Measurements from ENCODE around the gene PSMB7.

The PSMB7 gene

DNA sequence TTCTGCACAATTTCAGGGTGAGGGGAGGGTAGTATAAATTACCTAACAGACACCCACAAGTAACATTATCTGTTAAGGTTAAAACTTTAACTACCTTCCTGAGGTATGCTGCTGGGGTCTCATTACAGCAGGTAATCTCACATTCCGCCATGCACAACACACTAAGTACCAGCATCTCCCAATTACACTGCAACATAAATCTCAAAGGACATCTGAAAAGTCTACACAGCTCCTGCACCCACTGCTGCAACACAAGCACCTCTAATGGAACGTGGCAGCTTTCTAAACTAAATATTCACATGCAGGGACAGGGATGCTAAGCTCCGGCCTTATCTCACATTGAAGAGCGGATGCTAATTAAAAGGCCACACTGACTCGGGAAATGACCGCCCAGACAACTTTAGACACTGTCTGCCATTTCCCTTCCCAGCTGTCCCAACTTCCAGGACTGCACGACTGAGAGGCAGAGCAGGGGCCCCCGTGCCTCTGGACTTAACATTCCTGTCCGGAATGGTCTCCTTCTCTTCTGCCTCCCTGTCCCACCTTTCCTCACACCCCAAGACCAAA lies 45.9 kb downstream of the PSMB7 start:
- H3K36me3 ChIP-seq (ENCODE audit: control insufficient read depth, insufficient read depth, low read length), result no peaks in the 10 kb centered on the region
- H3K27ac ChIP-seq (ENCODE audit: low read length), result no peak overlapping the region

DNA sequence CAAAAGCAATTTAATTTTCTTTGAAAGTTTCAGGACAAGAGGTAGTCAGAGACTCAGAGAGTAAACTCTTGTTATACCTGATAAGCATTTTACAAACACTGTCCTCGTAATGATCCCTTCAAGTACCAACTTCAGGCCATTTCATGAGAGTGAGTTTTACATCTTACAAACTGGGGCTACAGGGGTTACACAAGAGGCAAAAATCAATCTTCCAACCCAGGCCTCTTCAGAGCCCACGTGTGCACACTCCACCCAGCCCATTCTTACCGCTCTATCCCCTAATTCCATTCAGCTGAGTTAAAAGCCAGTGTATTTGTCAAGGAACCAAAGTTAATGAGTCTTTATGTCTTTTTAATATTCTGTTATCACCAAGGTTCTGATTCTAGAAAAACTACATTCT lies 46.5 kb downstream of the PSMB7 start:
- no CpG with 5 or more reads among the region's 3 CpGs for whole genome bisulfite sequencing (ENCODE audit: insufficient coverage, insufficient read length)
- no peak for DNase-seq (ENCODE audit: low read depth, low spot score)
- no peaks in the 10 kb centered on the region for H3K4me1 ChIP-seq (ENCODE audit: control insufficient read depth, insufficient read depth, low read length)
- H3K4me3 ChIP-seq (ENCODE audit: low read length), result no peak overlapping the region
- H3K27me3 ChIP-seq (ENCODE audit: control insufficient read depth, insufficient read depth, low read length), result no peaks in the 10 kb centered on the region
- no peak overlapping the region for H3K27ac ChIP-seq (ENCODE audit: low read length)
- no peaks in the 10 kb centered on the region for H3K9me3 ChIP-seq (ENCODE audit: control insufficient read depth, insufficient read depth, low read length)
- no peaks in the 10 kb centered on the region for H3K36me3 ChIP-seq (ENCODE audit: control insufficient read depth, insufficient read depth, low read length)

More for the DNA sequence above, 45.9 kb downstream of the PSMB7 start:
- H3K4me3 ChIP-seq (ENCODE audit: low read length), result no peak overlapping the region
- H3K4me1 ChIP-seq (ENCODE audit: control insufficient read depth, insufficient read depth, low read length), result no peaks in the 10 kb centered on the region
- DNase-seq (ENCODE audit: low read depth, low spot score), result no peak
- WGBS (ENCODE audit: insufficient coverage, insufficient read length), result no CpG with 5 or more reads among the region's 9 CpGs
- H3K27me3 ChIP-seq (ENCODE audit: control insufficient read depth, insufficient read depth, low read length), result no peaks in the 10 kb centered on the region
- no peaks in the 10 kb centered on the region for H3K9me3 ChIP-seq (ENCODE audit: control insufficient read depth, insufficient read depth, low read length)

GRCh38 chr9:124366476-124367220 lies 48.6 kb downstream of the PSMB7 start:
- Histone ChIP-seq H3K4me1 (ENCODE audit: control insufficient read depth, insufficient read depth, low read length) (no peaks in the 10 kb centered on the region), H3K36me3 (ENCODE audit: control insufficient read depth, insufficient read depth, low read length) (no peaks in the 10 kb centered on the region), H3K27ac (ENCODE audit: low read length) (no peak overlapping the region), H3K9me3 (ENCODE audit: control insufficient read depth, insufficient read depth, low read length) (no peaks in the 10 kb centered on the region), H3K27me3 (ENCODE audit: control insufficient read depth, insufficient read depth, low read length) (no peaks in the 10 kb centered on the region), H3K4me3 (ENCODE audit: low read length) (no peak overlapping the region)
- 100% methylated on average over 1 of the region's 10 CpGs for WGBS (ENCODE audit: insufficient coverage, insufficient read length)
- DNase-seq (ENCODE audit: low read depth, low spot score), result no peak

- no peaks in the 10 kb centered on the region for H3K9me3 ChIP-seq (ENCODE audit: control insufficient read depth, insufficient read depth, low read length)
- no peak overlapping the region for H3K27ac ChIP-seq (ENCODE audit: low read length)
- H3K4me1 ChIP-seq (ENCODE audit: control insufficient read depth, insufficient read depth, low read length), result no peaks in the 10 kb centered on the region
- H3K27me3 ChIP-seq (ENCODE audit: control insufficient read depth, insufficient read depth, low read length), result no peaks in the 10 kb centered on the region
- no peak overlapping the region for H3K4me3 ChIP-seq (ENCODE audit: low read length)
- no peaks in the 10 kb centered on the region for H3K36me3 ChIP-seq (ENCODE audit: control insufficient read depth, insufficient read depth, low read length)
- no CpG with 5 or more reads among the region's 8 CpGs for WGBS (ENCODE audit: insufficient coverage, insufficient read length)
- no peak for DNase-seq (ENCODE audit: low read depth, low spot score)
These were observed 50.2 kb downstream of the PSMB7 start for GRCh38 chr9:124365036-124365435.

DNA sequence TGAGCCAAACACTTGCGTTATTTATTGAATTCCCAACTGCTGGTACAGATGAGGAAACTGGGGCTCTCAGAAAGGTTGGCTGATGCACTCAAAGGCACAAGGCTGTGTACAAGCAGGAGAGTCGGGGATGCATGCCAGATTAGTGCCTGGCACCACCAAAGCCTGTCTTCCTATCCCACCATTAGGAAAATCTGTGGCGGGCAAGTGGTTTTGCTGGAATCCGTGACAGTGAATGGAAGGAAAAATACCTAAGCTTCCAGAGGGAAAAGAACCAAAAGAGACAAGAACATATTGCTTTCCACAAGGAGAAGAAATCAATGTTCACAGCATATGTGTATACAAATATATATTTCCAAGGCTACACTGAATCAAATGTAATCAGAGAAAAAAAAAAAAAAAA lies 51.1 kb downstream of the PSMB7 start:
- Histone ChIP-seq H3K27ac (ENCODE audit: low read length) (no peak overlapping the region), H3K4me1 (ENCODE audit: control insufficient read depth, insufficient read depth, low read length) (no peaks in the 10 kb centered on the region), H3K9me3 (ENCODE audit: control insufficient read depth, insufficient read depth, low read length) (no peaks in the 10 kb centered on the region), H3K27me3 (ENCODE audit: control insufficient read depth, insufficient read depth, low read length) (no peaks in the 10 kb centered on the region), H3K36me3 (ENCODE audit: control insufficient read depth, insufficient read depth, low read length) (no peaks in the 10 kb centered on the region), H3K4me3 (ENCODE audit: low read length) (no peak overlapping the region)
- no peak for DNase-seq (ENCODE audit: low read depth, low spot score)
- no CpG with 5 or more reads among the region's 4 CpGs for WGBS (ENCODE audit: insufficient coverage, insufficient read length)

DNA sequence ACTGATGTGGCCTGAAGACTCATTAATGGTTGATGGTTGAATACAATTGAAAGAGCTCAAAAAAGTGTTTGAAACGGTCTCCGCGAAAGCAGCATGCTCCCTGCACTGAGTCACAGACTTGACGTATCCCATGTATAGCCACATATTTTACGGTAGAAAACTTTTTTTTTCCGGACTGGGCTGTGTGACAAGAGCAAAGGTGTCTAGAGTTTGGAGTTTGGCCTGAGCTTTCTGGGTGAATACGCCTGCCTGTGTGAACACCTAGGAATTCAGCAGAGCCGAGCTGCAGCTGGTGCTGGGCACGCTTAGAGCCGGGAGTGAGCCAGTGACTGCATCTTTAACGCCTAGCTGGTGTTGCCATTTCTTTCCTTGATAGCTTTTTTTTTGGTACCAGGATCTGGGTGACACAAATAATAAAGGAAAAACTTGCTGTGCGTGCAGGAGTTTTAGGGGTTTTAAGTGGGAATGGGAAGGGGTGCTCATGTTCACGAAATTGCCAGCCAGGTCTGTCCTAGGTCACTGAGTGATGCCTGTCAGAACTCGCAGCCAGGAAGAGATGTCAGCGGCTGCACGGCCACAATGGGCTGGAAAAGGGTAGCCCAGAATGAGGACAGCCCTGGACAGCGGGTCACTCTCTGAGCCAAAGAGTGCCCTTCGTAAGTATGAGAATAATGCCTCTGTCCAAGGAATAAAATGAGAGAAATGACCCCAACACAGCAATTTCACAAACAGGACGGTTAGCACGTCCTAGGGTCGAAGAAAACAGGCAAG lies 51.7 kb downstream of the PSMB7 start:
- H3K27ac ChIP-seq (ENCODE audit: low read length), result no peak overlapping the region
- no peak for DNase-seq (ENCODE audit: low read depth, low spot score)
- no peaks in the 10 kb centered on the region for H3K4me1 ChIP-seq (ENCODE audit: control insufficient read depth, insufficient read depth, low read length)
- H3K4me3 ChIP-seq (ENCODE audit: low read length), result no peak overlapping the region
- no peaks in the 10 kb centered on the region for H3K27me3 ChIP-seq (ENCODE audit: control insufficient read depth, insufficient read depth, low read length)
- no CpG with 5 or more reads among the region's 21 CpGs for WGBS (ENCODE audit: insufficient coverage, insufficient read length)
- no peaks in the 10 kb centered on the region for H3K36me3 ChIP-seq (ENCODE audit: control insufficient read depth, insufficient read depth, low read length)
- H3K9me3 ChIP-seq (ENCODE audit: control insufficient read depth, insufficient read depth, low read length), result no peaks in the 10 kb centered on the region

DNA sequence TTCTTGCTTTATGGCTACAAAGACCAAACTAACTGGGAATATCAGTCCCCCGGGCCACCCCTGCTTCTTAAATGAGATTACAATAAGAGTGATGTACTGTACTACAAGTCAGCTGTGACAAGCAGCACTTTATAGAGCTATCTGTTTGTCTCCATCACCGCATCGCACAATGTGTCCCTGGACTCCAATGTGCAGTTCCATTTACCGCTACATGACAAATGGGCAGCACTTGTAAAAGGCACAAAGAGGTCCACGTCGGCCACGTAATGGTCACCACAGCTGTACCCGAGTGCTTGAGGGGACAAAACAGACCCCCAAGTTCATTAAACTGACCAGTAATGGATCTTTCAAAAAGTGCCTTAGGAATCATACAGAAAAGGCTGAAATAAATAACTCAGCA lies 54.1 kb downstream of the PSMB7 start:
- Histone ChIP-seq H3K4me1 (ENCODE audit: control insufficient read depth, insufficient read depth, low read length) (no peaks in the 10 kb centered on the region), H3K4me3 (ENCODE audit: low read length) (no peak overlapping the region), H3K36me3 (ENCODE audit: control insufficient read depth, insufficient read depth, low read length) (peaks cover under 1% of the 10 kb centered on the region), H3K9me3 (ENCODE audit: control insufficient read depth, insufficient read depth, low read length) (no peaks in the 10 kb centered on the region), H3K27ac (ENCODE audit: low read length) (no peak overlapping the region), H3K27me3 (ENCODE audit: control insufficient read depth, insufficient read depth, low read length) (no peaks in the 10 kb centered on the region)
- no CpG with 5 or more reads among the region's 8 CpGs for WGBS (ENCODE audit: insufficient coverage, insufficient read length)
- no peak for DNase-seq (ENCODE audit: low read depth, low spot score)

GRCh38 chr9:124359855-124360678 lies 55.2 kb downstream of the PSMB7 start:
- peaks cover 5% of the 10 kb centered on the region for H3K36me3 ChIP-seq (ENCODE audit: control insufficient read depth, insufficient read depth, low read length)
- no peaks in the 10 kb centered on the region for H3K4me1 ChIP-seq (ENCODE audit: control insufficient read depth, insufficient read depth, low read length)
- DNase-seq (ENCODE audit: low read depth, low spot score), result no peak
- H3K9me3 ChIP-seq (ENCODE audit: control insufficient read depth, insufficient read depth, low read length), result no peaks in the 10 kb centered on the region
- H3K27me3 ChIP-seq (ENCODE audit: control insufficient read depth, insufficient read depth, low read length), result no peaks in the 10 kb centered on the region
- no peak overlapping the region for H3K27ac ChIP-seq (ENCODE audit: low read length)
- no peak overlapping the region for H3K4me3 ChIP-seq (ENCODE audit: low read length)
- WGBS (ENCODE audit: insufficient coverage, insufficient read length), result 100% methylated on average over 1 of the region's 11 CpGs

GRCh38 chr9:124359426-124359825 lies 55.8 kb downstream of the PSMB7 start:
- no CpG with 5 or more reads among the region's 6 CpGs for WGBS (ENCODE audit: insufficient coverage, insufficient read length)
- no peak for DNase-seq (ENCODE audit: low read depth, low spot score)
- peaks cover 8% of the 10 kb centered on the region for H3K36me3 ChIP-seq (ENCODE audit: control insufficient read depth, insufficient read depth, low read length)

GRCh38 chr9:124358631-124359030 lies 56.6 kb downstream of the PSMB7 start:
- peaks cover 8% of the 10 kb centered on the region for H3K36me3 ChIP-seq (ENCODE audit: control insufficient read depth, insufficient read depth, low read length)
- no peak overlapping the region for H3K4me3 ChIP-seq (ENCODE audit: low read length)
- H3K27me3 ChIP-seq (ENCODE audit: control insufficient read depth, insufficient read depth, low read length), result no peaks in the 10 kb centered on the region
- no peaks in the 10 kb centered on the region for H3K9me3 ChIP-seq (ENCODE audit: control insufficient read depth, insufficient read depth, low read length)
- H3K4me1 ChIP-seq (ENCODE audit: control insufficient read depth, insufficient read depth, low read length), result no peaks in the 10 kb centered on the region
- H3K27ac ChIP-seq (ENCODE audit: low read length), result no peak overlapping the region
- DNase-seq (ENCODE audit: low read depth, low spot score), result no peak
- WGBS (ENCODE audit: insufficient coverage, insufficient read length), result no CpG with 5 or more reads among the region's 13 CpGs

More at GRCh38 chr9:124359426-124359825, 55.8 kb downstream of the PSMB7 start:
- Histone ChIP-seq H3K4me3 (ENCODE audit: low read length) (no peak overlapping the region), H3K27ac (ENCODE audit: low read length) (no peak overlapping the region), H3K27me3 (ENCODE audit: control insufficient read depth, insufficient read depth, low read length) (no peaks in the 10 kb centered on the region), H3K9me3 (ENCODE audit: control insufficient read depth, insufficient read depth, low read length) (no peaks in the 10 kb centered on the region), H3K4me1 (ENCODE audit: control insufficient read depth, insufficient read depth, low read length) (no peaks in the 10 kb centered on the region)
